ENCODE measurements around the gene TANC1.

- TF ChIP-seq CTCF (IDR thresholded peaks at IDR 0.05; ENCODE audit: extremely low read depth in 1 of 2, insufficient read depth in 1 of 2, low read depth in 1 of 2, low read length in 2 of 2) (no peak), POLR2A (IDR thresholded peaks at IDR 0.05; ENCODE audit: low read depth, low read length) (no peak)
These were observed 204.0 kb downstream of the TANC1 start for GRCh38 chr2:159172403-159172802.
